ENCODE results near the gene LEMD2. TPM values are rescaled to one million over a fixed set of nuclear protein-coding genes. Genes with fewer than 3 reads are reported as not detected.

The LEMD2 gene
- total and polyA plus RNA-seq, 9 of the 15 experiments (the other 6 are each of a cell fraction or from before 2014, with no cell fraction given), result 0.32 to 46.3 (median 30.8) TPM

DNA sequence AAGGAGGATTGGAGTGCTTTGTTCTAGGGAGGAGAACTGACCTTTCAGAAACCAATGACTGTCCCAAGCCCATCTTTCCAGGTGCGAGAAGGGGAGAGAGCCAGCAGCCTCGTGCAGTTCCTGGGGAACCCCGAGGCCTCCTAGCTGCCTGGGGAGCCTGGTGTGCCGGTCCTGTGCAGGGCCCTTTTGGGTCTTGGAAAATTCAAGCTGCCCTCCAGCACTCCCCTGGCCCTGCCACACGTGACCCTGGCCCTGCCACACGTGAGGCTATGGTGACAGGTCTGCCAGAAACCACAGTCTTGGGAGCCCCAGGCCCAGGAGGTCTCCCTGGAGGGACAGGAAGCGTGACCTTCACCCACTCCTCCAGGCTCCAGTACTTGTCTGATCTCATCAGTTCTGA, 57.9 kb downstream of the LEMD2 start:
- H2AFZ ChIP-seq (ENCODE audit: low read depth, low read length), result no peak overlapping the region

More for the DNA sequence above, 57.9 kb downstream of the LEMD2 start:
- Histone ChIP-seq H3K27ac (ENCODE audit: extremely low read depth, low read depth, low read length) (no peak overlapping the region), H3K36me3 (ENCODE audit: control insufficient read depth, insufficient read depth, low read length) (no peaks in the 10 kb centered on the region), H3K4me1 (replicated peaks in 1 of 2; ENCODE audit: control insufficient read depth in 2 of 2, insufficient read depth in 2 of 2, low read length in 2 of 2) (peaks cover 10 to 15% of the 10 kb centered on the region in 2 experiments; a peak in 4 of 5 replicates), H3K9me1 (ENCODE audit: control insufficient read depth, insufficient read depth, low read length) (no peaks in the 10 kb centered on the region), H3K4me2 (ENCODE audit: insufficient read depth, low read length) (no peak overlapping the region), H3K9ac (ENCODE audit: insufficient read depth in 1 of 2, low read depth in 2 of 2, low read length in 2 of 2) (no peak overlapping the region), H3K79me2 (ENCODE audit: control insufficient read depth, insufficient read depth, low read length) (no peaks in the 10 kb centered on the region), H4K20me1 (replicated peaks; ENCODE audit: control insufficient read depth, insufficient read depth, low read length) (peaks cover 19% of the 10 kb centered on the region), H3K4me3 (no peak overlapping the region), H3K9me3 (replicated peaks; ENCODE audit: control insufficient read depth, insufficient read depth, low read depth, low read length) (no peaks in the 10 kb centered on the region), H3K27me3 (ENCODE audit: control insufficient read depth in 2 of 2, insufficient read depth in 2 of 2, low read length in 2 of 2) (peaks cover 52 to 74% of the 10 kb centered on the region in 2 experiments)
- no TSS peak for BruUV-seq (replicated peaks)
- ChIA-PET POLR2A (interaction anchor here (0.5 to 1.0 kb wide), 2 partner anchors 20 to 885 kb away, joined by 3 to 4 read pairs; partner anchors contain the start of gene UQCC2), CTCF (ENCODE audit: low intra/inter-chr PET ratio) (no interaction called here)
- intact Hi-C loops (cut with micrococcal nuclease) (no loop called here), in situ Hi-C loops (cut with MboI) (no loop called here)
- ATAC-seq (no peak), FAIRE-seq (no peak), DNase-seq (ENCODE audit: extremely low read depth in 1 of 4, low spot score in 3 of 4) (no peak)
- no peak for TF ChIP-seq ELF2 (CRISPR knock-in tag; IDR thresholded peaks at IDR 0.05)
- TF ChIP-seq, protein P1, sequence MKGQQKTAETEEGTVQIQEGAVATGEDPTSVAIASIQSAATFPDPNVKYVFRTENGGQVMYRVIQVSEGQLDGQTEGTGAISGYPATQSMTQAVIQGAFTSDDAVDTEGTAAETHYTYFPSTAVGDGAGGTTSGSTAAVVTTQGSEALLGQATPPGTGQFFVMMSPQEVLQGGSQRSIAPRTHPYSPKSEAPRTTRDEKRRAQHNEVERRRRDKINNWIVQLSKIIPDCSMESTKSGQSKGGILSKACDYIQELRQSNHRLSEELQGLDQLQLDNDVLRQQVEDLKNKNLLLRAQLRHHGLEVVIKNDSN (CRISPR knock-in tag; IDR thresholded peaks at IDR 0.05), result peak; percentile 47
- peak; percentile 58; the same call in 1 of the 2 replicates for TF ChIP-seq BHLHE40 (IDR thresholded peaks at IDR 0.05; ENCODE audit: low read length)
- TF ChIP-seq, protein P2, sequence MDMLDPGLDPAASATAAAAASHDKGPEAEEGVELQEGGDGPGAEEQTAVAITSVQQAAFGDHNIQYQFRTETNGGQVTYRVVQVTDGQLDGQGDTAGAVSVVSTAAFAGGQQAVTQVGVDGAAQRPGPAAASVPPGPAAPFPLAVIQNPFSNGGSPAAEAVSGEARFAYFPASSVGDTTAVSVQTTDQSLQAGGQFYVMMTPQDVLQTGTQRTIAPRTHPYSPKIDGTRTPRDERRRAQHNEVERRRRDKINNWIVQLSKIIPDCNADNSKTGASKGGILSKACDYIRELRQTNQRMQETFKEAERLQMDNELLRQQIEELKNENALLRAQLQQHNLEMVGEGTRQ (CRISPR knock-in tag; IDR thresholded peaks at IDR 0.05), result peak; percentile 41
- whole genome bisulfite sequencing (ENCODE audit: insufficient coverage, low coverage, missing lambda C conversion rate), result 5% methylated on average over 7 of the region's 7 CpGs

Measured in K562 (cell line).